Large intestine (tissue), 3 donors: ENCODE measurements around the gene SARS1. TPM values are rescaled to one million over a fixed set of nuclear protein-coding genes. Genes with fewer than 3 reads are reported as not detected.

Experiments
- DNase-seq, 2 donors: peaks; one replicate each; pipeline versions ENCODE4 v3.0.0 to v3.0.0-alpha.2; 2013
- H3K27ac ChIP-seq: one replicate; pipeline ENCODE4 v1.5.1; 2013; ENCODE audit warnings: low read length
- H3K27me3 ChIP-seq: 2 replicates; pipeline ENCODE4 v1.6.1; 2013; ENCODE audit warnings: low read length; ENCODE audit not compliant: control insufficient read depth, insufficient read depth
- H3K36me3 ChIP-seq: 2 replicates; pipeline ENCODE4 v1.6.1; 2013; ENCODE audit warnings: low read length; ENCODE audit not compliant: control insufficient read depth, insufficient read depth
- H3K4me1 ChIP-seq: one replicate; pipeline ENCODE4 v1.6.1; 2013; ENCODE audit warnings: low read length; ENCODE audit not compliant: control insufficient read depth, insufficient read depth
- H3K4me3 ChIP-seq: one replicate; pipeline ENCODE4 v1.5.1; 2013; ENCODE audit warnings: low read length
- H3K9me3 ChIP-seq: one replicate; pipeline ENCODE4 v1.6.1; 2013; ENCODE audit warnings: mild to moderate bottlenecking, low read depth, low read length, moderate library complexity; ENCODE audit not compliant: control insufficient read depth
- WGBS: methylation state at CpG from one replicate; pipeline ENCODE4 v1.1.5; 2013; ENCODE audit warnings: low lambda C conversion rate; ENCODE audit not compliant: insufficient coverage; 5-methylcytosine and 5-hydroxymethylcytosine counted together
- polyA plus RNA-seq: library from polyadenylated mRNA; unstranded; fragments of 120-200 nt; gene quantifications from one replicate; pipeline ENCODE4 v1.2.1, GENCODE V29; 2013

SARS1 gene
- polyA plus RNA-seq, 1 donor: 112 TPM

DNA sequence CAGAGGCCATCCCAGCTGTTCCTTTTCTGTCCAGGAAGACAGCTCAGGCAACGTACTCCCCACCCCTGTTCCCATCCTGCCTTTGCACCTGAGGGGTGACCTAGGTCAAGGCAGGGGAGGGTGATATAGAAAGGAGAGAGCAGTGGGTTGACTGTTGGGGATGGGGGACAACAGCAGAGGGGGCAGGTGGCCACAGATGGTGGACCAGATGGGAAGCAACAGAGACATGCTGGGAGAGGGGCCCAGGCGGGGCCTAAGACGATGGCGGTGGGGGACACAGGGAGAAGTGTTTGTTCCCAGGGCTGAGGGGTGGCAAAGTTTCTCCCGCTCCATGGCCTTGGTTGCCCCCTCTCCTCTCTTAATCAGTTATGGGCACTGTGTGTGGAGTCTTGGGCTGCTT lies 42.0 kb downstream of the SARS1 start:
- Histone ChIP-seq H3K36me3 (peaks cover 2% of the 10 kb centered on the region), H3K27ac (no peak overlapping the region), H3K4me3 (no peak overlapping the region), H3K4me1 (peaks cover 24% of the 10 kb centered on the region), H3K9me3 (peaks cover 2% of the 10 kb centered on the region), H3K27me3 (no peaks in the 10 kb centered on the region)
- no CpG with 5 or more reads among the region's 5 CpGs for WGBS
- DNase-seq: no peak

DNA sequence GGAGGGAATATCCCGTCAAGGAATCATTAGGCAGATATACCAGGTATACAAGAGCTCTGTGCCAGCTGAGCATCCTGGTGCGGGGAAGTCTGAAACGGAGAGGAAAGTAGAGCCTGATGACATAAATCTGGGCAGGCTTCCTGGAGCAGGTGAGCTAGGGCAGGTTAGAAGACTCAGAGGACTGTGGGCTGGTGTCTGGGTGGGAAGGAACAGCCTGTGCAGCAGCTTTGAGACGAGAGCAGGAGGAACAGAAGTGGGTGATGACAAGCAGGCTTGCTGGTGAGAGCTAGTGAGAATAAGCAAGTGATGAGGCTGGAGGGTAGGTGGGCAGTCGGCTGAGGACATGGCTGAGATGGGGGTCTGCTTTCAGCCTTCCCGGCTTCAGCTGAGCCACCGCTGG lies 42.4 kb downstream of the SARS1 start:
- Histone ChIP-seq H3K27ac (no peak overlapping the region), H3K4me3 (no peak overlapping the region)
- no CpG with 5 or more reads among the region's 7 CpGs for WGBS

DNA sequence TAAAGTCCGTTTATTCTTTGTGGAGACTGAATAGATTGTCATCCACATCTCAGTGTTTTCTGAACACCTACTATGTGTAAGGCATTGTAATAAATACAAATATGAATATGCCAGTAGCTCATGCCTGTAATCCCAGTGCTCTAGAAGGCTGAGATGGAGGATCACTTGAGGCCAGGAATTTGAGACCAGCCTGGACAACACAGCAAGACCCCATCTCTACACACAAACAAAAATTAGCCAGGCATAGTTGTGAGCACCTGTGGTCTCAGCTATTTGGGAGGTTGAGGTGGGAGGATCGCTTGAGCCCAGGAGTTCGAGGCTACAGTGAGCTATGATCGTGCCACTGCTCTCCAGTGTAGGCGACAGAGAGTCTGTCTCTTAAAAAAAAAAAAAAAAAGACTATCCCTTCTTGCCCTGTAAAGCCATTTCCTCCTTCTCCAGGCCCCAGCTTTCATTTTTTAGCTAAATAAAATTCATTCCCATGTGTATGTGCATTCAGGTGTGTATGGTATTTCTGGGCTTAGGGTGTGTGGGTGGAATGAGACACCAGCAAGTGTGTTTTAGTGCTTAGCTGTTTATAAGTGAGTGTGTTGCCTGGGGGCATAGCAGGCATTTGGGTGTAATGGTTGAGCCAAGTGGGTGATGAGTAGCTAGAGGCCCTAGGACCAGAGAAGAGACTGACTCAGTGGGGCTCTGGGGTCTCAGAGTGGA lies 43.4 kb downstream of the SARS1 start:
- WGBS: no CpG with 5 or more reads among the region's 5 CpGs
- peaks cover 4% of the 10 kb centered on the region for H3K36me3 ChIP-seq

More for the DNA sequence above, 42.4 kb downstream of the SARS1 start:
- Histone ChIP-seq H3K9me3 (peaks cover 2% of the 10 kb centered on the region), H3K4me1 (peaks cover 24% of the 10 kb centered on the region), H3K27me3 (no peaks in the 10 kb centered on the region), H3K36me3 (peaks cover 2% of the 10 kb centered on the region)
- no peak for DNase-seq

DNA sequence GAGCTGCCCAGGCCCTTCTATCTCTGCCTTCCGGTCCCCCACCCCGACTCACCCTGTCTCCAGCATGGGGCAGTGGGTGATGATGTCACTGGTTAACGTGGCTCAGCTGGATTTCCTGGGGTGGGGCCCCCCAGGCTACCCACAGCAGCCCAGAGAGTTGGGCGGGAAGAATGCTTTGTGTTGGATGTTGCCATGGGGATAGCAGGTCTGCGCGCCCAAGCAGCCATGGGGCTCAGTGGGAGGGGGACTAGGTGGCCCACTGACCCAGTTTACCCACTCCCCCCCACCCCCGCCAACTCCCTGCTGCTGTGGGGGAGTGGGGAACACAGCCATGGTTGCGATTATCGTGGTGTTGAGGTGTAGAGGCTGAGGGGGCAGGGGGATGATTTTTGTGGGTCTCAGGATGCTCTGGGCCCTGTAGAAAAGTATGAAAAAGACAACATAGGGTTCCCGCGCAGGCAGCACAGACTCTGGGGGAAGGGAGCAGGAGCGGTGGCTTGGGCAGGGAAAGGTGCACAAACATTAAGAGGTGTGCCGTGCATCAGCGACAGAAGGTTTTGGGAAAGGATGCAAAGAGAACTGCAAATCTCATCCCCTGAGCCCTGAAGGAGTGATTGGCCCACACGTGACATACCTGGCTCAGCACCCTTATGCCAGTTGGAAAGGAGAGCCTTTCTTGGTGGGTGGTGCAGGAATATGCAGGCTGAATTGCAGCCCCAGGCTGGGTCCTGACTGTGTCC lies 44.1 kb downstream of the SARS1 start:
- WGBS: no CpG with 5 or more reads among the region's 15 CpGs
- DNase-seq: no peak
- H3K27me3 ChIP-seq: no peaks in the 10 kb centered on the region

More for the DNA sequence above, 43.4 kb downstream of the SARS1 start:
- H3K4me1 ChIP-seq: peaks cover 24% of the 10 kb centered on the region
- no peak overlapping the region for H3K4me3 ChIP-seq
- no peak for DNase-seq
- no peaks in the 10 kb centered on the region for H3K9me3 ChIP-seq
- H3K27ac ChIP-seq: no peak overlapping the region
- no peaks in the 10 kb centered on the region for H3K27me3 ChIP-seq

DNA sequence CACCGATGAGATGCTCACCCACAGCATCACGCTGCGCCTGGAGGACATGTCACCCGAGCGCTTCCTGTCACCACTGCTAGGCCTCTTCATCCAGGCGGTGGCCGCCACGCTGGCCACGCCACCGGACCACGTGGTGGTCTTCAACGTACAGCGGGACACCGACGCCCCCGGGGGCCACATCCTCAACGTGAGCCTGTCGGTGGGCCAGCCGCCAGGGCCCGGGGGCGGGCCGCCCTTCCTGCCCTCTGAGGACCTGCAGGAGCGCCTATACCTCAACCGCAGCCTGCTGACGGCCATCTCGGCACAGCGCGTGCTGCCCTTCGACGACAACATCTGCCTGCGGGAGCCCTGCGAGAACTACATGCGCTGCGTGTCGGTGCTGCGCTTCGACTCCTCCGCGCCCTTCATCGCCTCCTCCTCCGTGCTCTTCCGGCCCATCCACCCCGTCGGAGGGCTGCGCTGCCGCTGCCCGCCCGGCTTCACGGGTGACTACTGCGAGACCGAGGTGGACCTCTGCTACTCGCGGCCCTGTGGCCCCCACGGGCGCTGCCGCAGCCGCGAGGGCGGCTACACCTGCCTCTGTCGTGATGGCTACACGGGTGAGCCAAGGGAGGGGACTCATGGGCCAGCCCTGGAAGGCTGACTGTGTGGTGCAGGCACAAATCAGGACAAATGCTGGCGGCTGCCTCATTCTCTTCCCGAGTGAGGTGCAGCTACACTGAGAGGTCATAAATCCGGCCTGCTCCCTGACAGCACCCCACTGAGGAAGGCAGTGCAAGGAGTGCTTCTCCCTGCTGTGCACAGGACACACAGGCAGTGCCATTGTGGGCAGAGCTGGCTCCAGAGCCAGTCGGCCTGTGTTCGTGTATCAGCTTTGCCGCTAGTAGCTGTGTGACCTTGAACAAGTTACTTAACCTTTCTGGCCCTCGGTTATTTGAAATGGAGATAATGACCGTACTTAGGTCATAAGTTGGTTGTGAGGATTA lies 45.1 kb downstream of the SARS1 start:
- Histone ChIP-seq H3K4me1 (peaks cover 19% of the 10 kb centered on the region), H3K27ac (no peak overlapping the region), H3K4me3 (no peak overlapping the region), H3K9me3 (no peaks in the 10 kb centered on the region), H3K36me3 (peaks cover 4% of the 10 kb centered on the region), H3K27me3 (no peaks in the 10 kb centered on the region)
- no CpG with 5 or more reads among the region's 69 CpGs for WGBS
- DNase-seq: no peak

More for the DNA sequence above, 44.1 kb downstream of the SARS1 start:
- H3K4me3 ChIP-seq: no peak overlapping the region
- peaks cover 4% of the 10 kb centered on the region for H3K36me3 ChIP-seq
- no peak overlapping the region for H3K27ac ChIP-seq
- peaks cover 24% of the 10 kb centered on the region for H3K4me1 ChIP-seq
- H3K9me3 ChIP-seq: no peaks in the 10 kb centered on the region

DNA sequence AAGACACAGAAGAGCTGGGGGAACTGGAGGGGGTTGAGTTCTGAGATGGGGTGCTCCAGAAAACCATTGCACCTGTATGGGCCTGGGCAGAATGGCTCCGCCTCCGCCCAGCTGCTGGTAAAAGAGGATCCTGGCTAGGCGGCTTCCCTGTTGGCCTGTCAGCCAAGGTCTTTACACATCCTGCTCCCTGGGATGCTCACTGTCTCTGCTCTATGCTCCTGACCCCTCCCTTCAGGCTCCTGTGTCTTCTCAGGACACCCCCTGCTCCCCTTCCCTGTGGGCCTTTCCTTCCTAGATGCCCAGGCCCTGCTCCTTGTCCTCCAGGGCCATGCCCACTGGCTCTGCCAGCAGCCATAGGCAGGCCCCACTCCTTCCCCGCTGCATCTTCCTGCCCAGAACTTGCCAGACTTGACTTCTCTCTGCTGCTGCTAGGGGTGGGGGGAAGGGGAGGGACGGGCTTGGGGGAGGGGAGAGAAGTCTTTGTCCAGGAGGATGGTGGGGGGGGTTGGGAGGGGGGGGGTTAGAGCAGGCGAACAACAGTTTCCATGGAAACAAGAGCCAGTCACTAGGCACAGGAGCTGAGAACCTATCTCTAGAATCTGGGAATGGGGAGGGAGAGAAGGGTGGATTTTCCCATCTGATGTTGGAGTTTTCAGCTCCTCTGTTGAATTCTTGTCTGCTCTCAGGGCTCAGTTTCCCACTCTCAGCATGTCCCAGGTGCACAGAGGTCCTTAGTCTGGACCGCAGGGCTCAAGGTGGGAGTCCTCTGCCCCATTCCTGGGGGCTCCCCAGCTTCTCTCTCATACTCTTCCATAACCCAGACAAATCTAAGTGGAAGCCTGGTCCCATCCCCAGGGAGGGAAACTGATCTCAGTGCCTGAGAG lies 46.2 kb downstream of the SARS1 start:
- no CpG with 5 or more reads among the region's 7 CpGs for WGBS
- no peaks in the 10 kb centered on the region for H3K9me3 ChIP-seq
- no peak overlapping the region for H3K27ac ChIP-seq
- peaks cover 9% of the 10 kb centered on the region for H3K36me3 ChIP-seq
- no peak for DNase-seq
- no peaks in the 10 kb centered on the region for H3K27me3 ChIP-seq
- H3K4me3 ChIP-seq: no peak overlapping the region
- H3K4me1 ChIP-seq: peaks cover 7% of the 10 kb centered on the region

DNA sequence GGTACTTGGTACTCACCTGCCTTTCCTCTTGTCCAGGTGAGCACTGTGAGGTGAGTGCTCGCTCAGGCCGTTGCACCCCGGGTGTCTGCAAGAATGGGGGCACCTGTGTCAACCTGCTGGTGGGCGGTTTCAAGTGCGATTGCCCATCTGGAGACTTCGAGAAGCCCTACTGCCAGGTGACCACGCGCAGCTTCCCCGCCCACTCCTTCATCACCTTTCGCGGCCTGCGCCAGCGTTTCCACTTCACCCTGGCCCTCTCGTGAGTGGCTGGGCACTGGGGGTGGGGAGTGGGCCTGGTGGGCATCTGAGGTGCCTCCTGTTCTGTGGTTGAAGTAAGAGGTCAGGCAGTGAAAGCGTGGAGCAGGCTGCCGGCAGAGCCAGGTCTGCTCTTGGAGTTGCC lies 47.3 kb downstream of the SARS1 start:
- Histone ChIP-seq H3K9me3 (no peaks in the 10 kb centered on the region), H3K36me3 (peaks cover 14% of the 10 kb centered on the region), H3K27me3 (no peaks in the 10 kb centered on the region), H3K4me1 (no peaks in the 10 kb centered on the region), H3K27ac (no peak overlapping the region), H3K4me3 (no peak overlapping the region)
- DNase-seq: no peak
- no CpG with 5 or more reads among the region's 16 CpGs for WGBS

DNA sequence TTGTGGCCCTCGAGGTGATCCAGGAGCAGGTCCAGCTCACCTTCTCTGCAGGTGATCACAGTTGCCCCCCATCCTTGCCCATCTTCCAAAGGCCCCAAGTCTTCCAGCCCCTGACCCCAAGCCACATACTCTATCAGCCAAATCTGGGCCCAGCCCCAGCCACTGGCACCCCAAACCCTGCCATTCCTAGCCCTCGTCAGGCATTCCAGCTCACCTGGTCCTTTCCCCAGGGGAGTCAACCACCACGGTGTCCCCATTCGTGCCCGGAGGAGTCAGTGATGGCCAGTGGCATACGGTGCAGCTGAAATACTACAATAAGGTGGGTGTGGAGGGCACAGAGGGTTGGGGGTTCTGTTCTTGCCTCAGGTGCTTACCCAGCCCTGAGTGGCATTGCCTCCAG lies 47.9 kb downstream of the SARS1 start:
- Histone ChIP-seq H3K36me3 (peaks cover 14% of the 10 kb centered on the region), H3K27me3 (no peaks in the 10 kb centered on the region), H3K9me3 (no peaks in the 10 kb centered on the region), H3K27ac (no peak overlapping the region), H3K4me1 (no peaks in the 10 kb centered on the region), H3K4me3 (no peak overlapping the region)
- no peak for DNase-seq
- WGBS: no CpG with 5 or more reads among the region's 6 CpGs

DNA sequence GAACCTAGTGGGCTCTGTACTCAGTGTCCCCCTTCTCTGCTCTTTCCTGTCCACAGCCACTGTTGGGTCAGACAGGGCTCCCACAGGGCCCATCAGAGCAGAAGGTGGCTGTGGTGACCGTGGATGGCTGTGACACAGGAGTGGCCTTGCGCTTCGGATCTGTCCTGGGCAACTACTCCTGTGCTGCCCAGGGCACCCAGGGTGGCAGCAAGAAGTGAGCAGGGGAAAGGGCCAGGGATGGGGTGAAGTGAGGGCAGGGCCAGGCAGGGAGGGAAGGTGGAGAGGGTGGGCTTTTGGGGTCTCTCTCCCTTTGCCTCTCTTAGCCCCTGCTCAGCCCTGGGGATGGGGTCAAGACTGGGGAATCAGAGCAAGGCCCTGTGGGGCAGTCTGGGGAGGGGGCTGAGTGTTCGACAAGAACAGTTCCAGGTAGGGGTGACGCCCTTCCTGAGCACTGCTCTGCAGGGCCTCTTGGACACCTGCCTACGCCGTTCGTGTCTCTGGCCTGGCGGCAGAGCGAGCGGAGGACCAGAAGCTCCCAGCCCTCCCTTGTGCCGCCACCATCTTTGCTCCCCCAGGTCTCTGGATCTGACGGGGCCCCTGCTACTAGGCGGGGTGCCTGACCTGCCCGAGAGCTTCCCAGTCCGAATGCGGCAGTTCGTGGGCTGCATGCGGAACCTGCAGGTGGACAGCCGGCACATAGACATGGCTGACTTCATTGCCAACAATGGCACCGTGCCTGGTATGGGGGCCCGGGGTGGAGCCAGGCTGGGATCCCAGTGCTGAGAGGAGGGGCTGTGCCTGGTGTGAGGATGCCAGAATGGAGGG lies 48.7 kb downstream of the SARS1 start:
- Histone ChIP-seq H3K36me3 (peaks cover 17% of the 10 kb centered on the region), H3K27me3 (no peaks in the 10 kb centered on the region), H3K27ac (no peak overlapping the region), H3K4me1 (no peaks in the 10 kb centered on the region), H3K9me3 (no peaks in the 10 kb centered on the region), H3K4me3 (no peak overlapping the region)
- no CpG with 5 or more reads among the region's 22 CpGs for WGBS
- DNase-seq: no peak
